GM10847 (cell line): ENCODE data around the gene TNRC6A.

Source experiments
- POLR2A ChIP-seq: IDR thresholded peaks from 2 replicates; pipeline ENCODE4 v1.6.1; 2011; ENCODE audit not compliant: insufficient read length; ENCODE audit errors: extremely low read depth

TNRC6A gene

GRCh38 chr16:24844101-24845030, 114.9 kb downstream of the TNRC6A start:
- no peak for TF ChIP-seq POLR2A

- TF ChIP-seq POLR2A = no peak
Observed at GRCh38 chr16:24845726-24846547, 116.5 kb downstream of the TNRC6A start, which contains the start of gene SLC5A11. Gene SLC5A11 (plus strand): TSS chr16:24845963. CDS start chr16:24858644, 12,681 bp downstream.

- TF ChIP-seq POLR2A = no peak
Observed at GRCh38 chr16:24846548-24847357, 117.3 kb downstream of the TNRC6A start.

GRCh38 chr16:24847358-24847664, 117.9 kb downstream of the TNRC6A start:
- TF ChIP-seq POLR2A = no peak

GRCh38 chr16:24848065-24848464, 118.6 kb downstream of the TNRC6A start:
- TF ChIP-seq POLR2A = no peak

- TF ChIP-seq POLR2A = no peak
Observed at GRCh38 chr16:24849641-24850040, 120.2 kb downstream of the TNRC6A start.

GRCh38 chr16:24850289-24850938, 121.0 kb downstream of the TNRC6A start:
- TF ChIP-seq POLR2A = no peak

- no peak for TF ChIP-seq POLR2A
Observed at GRCh38 chr16:24851700-24852099, 122.2 kb downstream of the TNRC6A start.

- TF ChIP-seq POLR2A = no peak
Observed at GRCh38 chr16:24852281-24852721, 122.8 kb downstream of the TNRC6A start.

- no peak for TF ChIP-seq POLR2A
Observed at GRCh38 chr16:24853169-24853824, 123.8 kb downstream of the TNRC6A start.

- TF ChIP-seq POLR2A = no peak
Observed at GRCh38 chr16:24853830-24854229, 124.4 kb downstream of the TNRC6A start.

- no peak for TF ChIP-seq POLR2A
Observed at GRCh38 chr16:24854607-24855171, 125.2 kb downstream of the TNRC6A start.

GRCh38 chr16:24855678-24856077, 126.2 kb downstream of the TNRC6A start:
- TF ChIP-seq POLR2A = no peak
